Neural cell (in vitro differentiated cells): ENCODE results near the gene CAMKMT. TPM values are rescaled to one million over a fixed set of nuclear protein-coding genes. Genes with fewer than 3 reads are reported as not detected.

Source experiments
- H2AFZ ChIP-seq: fragments of 200-600, 300-800 bp; sonication (generic), shearing (Covaris generic); 2 replicates; pipeline ENCODE4 v1.6.0; 2014; ENCODE audit warnings: low read depth, mild to moderate bottlenecking, antibody characterized with exemption, low read length, moderate library complexity
- H3F3A ChIP-seq: fragments of 200-600 bp; shearing (Covaris generic); 2 replicates; pipeline ENCODE4 v1.6.1; 2016; ENCODE audit warnings: mild to moderate bottlenecking, moderate library complexity, mixed read lengths, antibody characterized with exemption, low read length; ENCODE audit not compliant: insufficient read depth, poor library complexity, severe bottlenecking
- H3K27ac ChIP-seq: fragments of 200-600, 300-800 bp; sonication (generic), shearing (Covaris generic); 2 replicates; pipeline ENCODE4 v1.5.1; 2014; ENCODE audit warnings: mild to moderate bottlenecking, low read length, moderate library complexity
- H3K27me3 ChIP-seq: fragments of 300-800, 200-600 bp; sonication (generic), shearing (Covaris generic); 2 replicates; pipeline ENCODE4 v1.6.0; 2014; ENCODE audit warnings: mild to moderate bottlenecking, low read depth, low read length, moderate library complexity; ENCODE audit not compliant: insufficient read depth
- H3K36me3 ChIP-seq: fragments of 300-800, 200-600 bp; sonication (generic), shearing (Covaris generic); 2 replicates; pipeline ENCODE4 v1.5.1; 2014; ENCODE audit warnings: mild to moderate bottlenecking, antibody characterized with exemption, low read length, moderate library complexity; ENCODE audit not compliant: insufficient read depth
- H3K4me2 ChIP-seq: fragments of 300-800, 200-600 bp; sonication (generic), shearing (Covaris generic); 2 replicates; pipeline ENCODE4 v1.6.0; 2014; ENCODE audit warnings: mild to moderate bottlenecking, low read length
- H3K4me3 ChIP-seq: fragments of 300-800, 200-600 bp; sonication (generic), shearing (Covaris generic); 2 replicates; pipeline ENCODE4 v1.5.1; 2014; ENCODE audit warnings: mild to moderate bottlenecking, low read length, moderate library complexity
- H3K79me2 ChIP-seq: fragments of 200-600 bp; shearing (Covaris generic); replicated peaks from 2 replicates; pipeline ENCODE4 v1.6.0; 2014; ENCODE audit warnings: mild to moderate bottlenecking, low read length, moderate library complexity; ENCODE audit not compliant: insufficient read depth
- H3K9ac ChIP-seq: fragments of 300-800, 200-600 bp; sonication (generic), shearing (Covaris generic); 2 replicates; pipeline ENCODE4 v1.6.1; 2016; ENCODE audit warnings: mild to moderate bottlenecking, low read length, mixed read lengths
- H3K9me2 ChIP-seq: fragments of 200-600 bp; shearing (Covaris generic); 2 replicates; pipeline ENCODE4 v1.6.1; 2016; ENCODE audit warnings: mild to moderate bottlenecking, low read length, mixed read lengths; ENCODE audit not compliant: insufficient read depth
- H3K9me3 ChIP-seq: fragments of 200-600, 300-800 bp; sonication (generic), shearing (Covaris generic); 2 replicates; pipeline ENCODE4 v1.6.1; 2016; ENCODE audit warnings: mild to moderate bottlenecking, mixed run types, low read length, moderate library complexity, mixed read lengths
- H4K20me1 ChIP-seq: fragments of 200-600 bp; shearing (Covaris generic); 2 replicates; pipeline ENCODE4 v1.6.1; 2016; ENCODE audit warnings: mild to moderate bottlenecking, mixed run types; ENCODE audit not compliant: insufficient read depth
- EP300 ChIP-seq: fragments of 450-650 bp; conservative IDR thresholded peaks from 2 replicates; pipeline ENCODE4 v1.6.1; 2014; ENCODE audit warnings: antibody characterized with exemption, mild to moderate bottlenecking, moderate library complexity; ENCODE audit not compliant: poor library complexity, severe bottlenecking
- EZH2 ChIP-seq: fragments of 200-600, 300-800 bp; shearing (Covaris generic), sonication (generic); IDR thresholded peaks from 2 replicates; pipeline ENCODE4 v1.6.1; 2014; ENCODE audit warnings: antibody characterized with exemption, low read length, borderline replicate concordance, mild to moderate bottlenecking; ENCODE audit not compliant: insufficient read depth, poor library complexity, severe bottlenecking
- MXI1 ChIP-seq: fragments of 450-650 bp; conservative IDR thresholded peaks from 2 replicates; pipeline ENCODE4 v1.6.1; 2014; ENCODE audit warnings: antibody characterized with exemption, mild to moderate bottlenecking; ENCODE audit not compliant: poor library complexity, severe bottlenecking
- POLR2AphosphoS5 ChIP-seq: IDR thresholded peaks from 2 replicates; pipeline ENCODE4 v1.6.1; 2012
- RAD21 ChIP-seq: fragments of 450-650 bp; conservative IDR thresholded peaks from 2 replicates; pipeline ENCODE4 v1.6.1; 2014; ENCODE audit warnings: antibody characterized with exemption, mild to moderate bottlenecking, moderate library complexity
- SMC3 ChIP-seq: fragments of 450-650 bp; conservative IDR thresholded peaks from 2 replicates; pipeline ENCODE4 v1.6.1; 2014; ENCODE audit warnings: antibody characterized with exemption, mild to moderate bottlenecking, moderate library complexity; ENCODE audit not compliant: poor library complexity
- TAF1 ChIP-seq: IDR thresholded peaks from 2 replicates; pipeline ENCODE4 v1.6.1; 2012; ENCODE audit warnings: low read depth
- polyA plus RNA-seq: library from polyadenylated mRNA; depleted of rRNA; stranded (reverse); fragments of >200 nt; gene quantifications from 2 replicates; pipeline ENCODE4 v1.2.3, GENCODE V29; 2014
- TF ChIP-seq, protein P1 (sequence below): IDR thresholded peaks from 2 replicates; pipeline ENCODE4 v1.6.1; 2012; ENCODE audit warnings: borderline replicate concordance
- TF ChIP-seq, protein P2 (sequence below): fragments of 450-650 bp; IDR thresholded peaks from 2 replicates; pipeline ENCODE4 v1.5.1; 2014; ENCODE audit warnings: antibody characterized with exemption, mild to moderate bottlenecking, moderate library complexity; ENCODE audit not compliant: poor library complexity, severe bottlenecking

The CAMKMT gene
- polyA plus RNA-seq, 1 donor from 2014 or later, result 5.1 TPM

DNA sequence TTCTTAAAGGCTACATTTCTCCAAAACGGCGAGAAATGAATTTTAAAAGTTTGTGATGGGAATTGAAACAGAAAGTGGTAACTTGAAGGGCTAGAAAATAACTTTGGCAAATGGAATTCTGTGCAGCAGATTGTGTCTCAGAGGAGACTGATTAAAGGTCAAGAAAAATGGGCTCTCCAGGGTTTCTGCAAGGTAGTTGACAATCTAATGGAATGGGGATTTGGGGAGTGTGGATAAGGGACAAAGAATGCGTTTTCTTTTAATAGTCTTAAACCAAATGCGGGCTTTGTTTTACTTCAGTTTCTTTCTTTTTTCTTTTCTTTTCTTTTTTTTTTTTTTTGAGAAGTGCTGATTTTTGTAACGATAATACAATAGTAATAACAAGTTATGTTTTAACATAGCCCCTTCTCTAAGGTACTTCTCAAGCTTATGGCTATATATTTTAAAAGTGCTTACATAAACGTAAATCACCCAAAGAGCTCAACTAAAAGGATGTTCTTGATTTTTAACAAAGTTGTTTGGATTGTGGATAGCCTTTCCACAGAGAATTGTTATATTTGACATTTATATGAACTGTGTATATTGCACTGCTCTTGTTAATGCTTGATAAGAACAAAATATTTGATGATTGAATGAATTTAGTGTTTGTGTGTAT is 36.6 kb downstream of the CAMKMT start:
- no peaks in the 10 kb centered on the region for H3K79me2 ChIP-seq
- no peaks in the 10 kb centered on the region for H4K20me1 ChIP-seq
- H3K27me3 ChIP-seq, result no peaks in the 10 kb centered on the region
- no peak overlapping the region for H2AFZ ChIP-seq
- no peak overlapping the region for H3K9ac ChIP-seq
- TF ChIP-seq MXI1 (no peak), SMC3 (no peak), POLR2AphosphoS5 (no peak), EZH2 (no peak), EP300 (no peak), TAF1 (no peak), RAD21 (no peak)
- TF ChIP-seq, protein P1, sequence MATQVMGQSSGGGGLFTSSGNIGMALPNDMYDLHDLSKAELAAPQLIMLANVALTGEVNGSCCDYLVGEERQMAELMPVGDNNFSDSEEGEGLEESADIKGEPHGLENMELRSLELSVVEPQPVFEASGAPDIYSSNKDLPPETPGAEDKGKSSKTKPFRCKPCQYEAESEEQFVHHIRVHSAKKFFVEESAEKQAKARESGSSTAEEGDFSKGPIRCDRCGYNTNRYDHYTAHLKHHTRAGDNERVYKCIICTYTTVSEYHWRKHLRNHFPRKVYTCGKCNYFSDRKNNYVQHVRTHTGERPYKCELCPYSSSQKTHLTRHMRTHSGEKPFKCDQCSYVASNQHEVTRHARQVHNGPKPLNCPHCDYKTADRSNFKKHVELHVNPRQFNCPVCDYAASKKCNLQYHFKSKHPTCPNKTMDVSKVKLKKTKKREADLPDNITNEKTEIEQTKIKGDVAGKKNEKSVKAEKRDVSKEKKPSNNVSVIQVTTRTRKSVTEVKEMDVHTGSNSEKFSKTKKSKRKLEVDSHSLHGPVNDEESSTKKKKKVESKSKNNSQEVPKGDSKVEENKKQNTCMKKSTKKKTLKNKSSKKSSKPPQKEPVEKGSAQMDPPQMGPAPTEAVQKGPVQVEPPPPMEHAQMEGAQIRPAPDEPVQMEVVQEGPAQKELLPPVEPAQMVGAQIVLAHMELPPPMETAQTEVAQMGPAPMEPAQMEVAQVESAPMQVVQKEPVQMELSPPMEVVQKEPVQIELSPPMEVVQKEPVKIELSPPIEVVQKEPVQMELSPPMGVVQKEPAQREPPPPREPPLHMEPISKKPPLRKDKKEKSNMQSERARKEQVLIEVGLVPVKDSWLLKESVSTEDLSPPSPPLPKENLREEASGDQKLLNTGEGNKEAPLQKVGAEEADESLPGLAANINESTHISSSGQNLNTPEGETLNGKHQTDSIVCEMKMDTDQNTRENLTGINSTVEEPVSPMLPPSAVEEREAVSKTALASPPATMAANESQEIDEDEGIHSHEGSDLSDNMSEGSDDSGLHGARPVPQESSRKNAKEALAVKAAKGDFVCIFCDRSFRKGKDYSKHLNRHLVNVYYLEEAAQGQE, result no peak
- TF ChIP-seq, protein P2, sequence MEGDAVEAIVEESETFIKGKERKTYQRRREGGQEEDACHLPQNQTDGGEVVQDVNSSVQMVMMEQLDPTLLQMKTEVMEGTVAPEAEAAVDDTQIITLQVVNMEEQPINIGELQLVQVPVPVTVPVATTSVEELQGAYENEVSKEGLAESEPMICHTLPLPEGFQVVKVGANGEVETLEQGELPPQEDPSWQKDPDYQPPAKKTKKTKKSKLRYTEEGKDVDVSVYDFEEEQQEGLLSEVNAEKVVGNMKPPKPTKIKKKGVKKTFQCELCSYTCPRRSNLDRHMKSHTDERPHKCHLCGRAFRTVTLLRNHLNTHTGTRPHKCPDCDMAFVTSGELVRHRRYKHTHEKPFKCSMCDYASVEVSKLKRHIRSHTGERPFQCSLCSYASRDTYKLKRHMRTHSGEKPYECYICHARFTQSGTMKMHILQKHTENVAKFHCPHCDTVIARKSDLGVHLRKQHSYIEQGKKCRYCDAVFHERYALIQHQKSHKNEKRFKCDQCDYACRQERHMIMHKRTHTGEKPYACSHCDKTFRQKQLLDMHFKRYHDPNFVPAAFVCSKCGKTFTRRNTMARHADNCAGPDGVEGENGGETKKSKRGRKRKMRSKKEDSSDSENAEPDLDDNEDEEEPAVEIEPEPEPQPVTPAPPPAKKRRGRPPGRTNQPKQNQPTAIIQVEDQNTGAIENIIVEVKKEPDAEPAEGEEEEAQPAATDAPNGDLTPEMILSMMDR, result no peak
- no peaks in the 10 kb centered on the region for H3F3A ChIP-seq
- H3K36me3 ChIP-seq, result no peaks in the 10 kb centered on the region
- no peak overlapping the region for H3K4me2 ChIP-seq
- H3K9me3 ChIP-seq, result no peaks in the 10 kb centered on the region
- no peaks in the 10 kb centered on the region for H3K9me2 ChIP-seq
- H3K27ac ChIP-seq, result no peak overlapping the region
- no peak overlapping the region for H3K4me3 ChIP-seq

DNA sequence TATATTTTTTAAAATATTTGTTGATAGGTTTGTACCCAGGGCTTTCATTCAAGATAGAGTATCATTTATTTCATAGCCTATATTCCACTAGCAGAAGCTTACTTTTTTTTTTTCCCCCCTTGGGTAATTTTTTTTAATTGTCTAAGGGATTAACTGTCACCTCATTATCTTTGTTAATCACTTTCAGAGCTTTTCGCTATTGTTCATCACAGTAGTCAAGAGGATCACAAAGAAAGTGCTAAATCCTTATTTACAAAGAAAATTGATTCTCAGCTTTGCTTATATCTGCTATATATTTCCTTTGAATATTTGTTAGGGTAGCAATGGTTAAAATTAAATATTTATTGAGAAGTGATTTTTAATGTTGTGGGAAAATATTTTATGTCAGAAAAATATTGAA is 59.0 kb downstream of the CAMKMT start:
- H3K9ac ChIP-seq, result no peak overlapping the region
- no peaks in the 10 kb centered on the region for H3K79me2 ChIP-seq
- H3K27me3 ChIP-seq, result no peaks in the 10 kb centered on the region
- no peaks in the 10 kb centered on the region for H3F3A ChIP-seq
- no peak overlapping the region for H3K4me2 ChIP-seq
- no peaks in the 10 kb centered on the region for H3K9me2 ChIP-seq
- no peak overlapping the region for H2AFZ ChIP-seq
- TF ChIP-seq EP300, result no peak
- TF ChIP-seq, protein P2, result no peak
- TF ChIP-seq SMC3, result no peak
- TF ChIP-seq POLR2AphosphoS5, result no peak
- TF ChIP-seq TAF1, result no peak
- TF ChIP-seq EZH2, result no peak
- TF ChIP-seq, protein P1, result no peak
- no peaks in the 10 kb centered on the region for H4K20me1 ChIP-seq
- no peaks in the 10 kb centered on the region for H3K36me3 ChIP-seq
- H3K9me3 ChIP-seq, result no peaks in the 10 kb centered on the region
- H3K4me3 ChIP-seq, result no peak overlapping the region
- no peak overlapping the region for H3K27ac ChIP-seq
